ENCODE measurements around the gene BCL2L1.

BCL2L1 gene

GRCh38 chr20:31708736-31709534, 13.7 kb downstream of the BCL2L1 start:
- DNase-seq: no peak

DNA sequence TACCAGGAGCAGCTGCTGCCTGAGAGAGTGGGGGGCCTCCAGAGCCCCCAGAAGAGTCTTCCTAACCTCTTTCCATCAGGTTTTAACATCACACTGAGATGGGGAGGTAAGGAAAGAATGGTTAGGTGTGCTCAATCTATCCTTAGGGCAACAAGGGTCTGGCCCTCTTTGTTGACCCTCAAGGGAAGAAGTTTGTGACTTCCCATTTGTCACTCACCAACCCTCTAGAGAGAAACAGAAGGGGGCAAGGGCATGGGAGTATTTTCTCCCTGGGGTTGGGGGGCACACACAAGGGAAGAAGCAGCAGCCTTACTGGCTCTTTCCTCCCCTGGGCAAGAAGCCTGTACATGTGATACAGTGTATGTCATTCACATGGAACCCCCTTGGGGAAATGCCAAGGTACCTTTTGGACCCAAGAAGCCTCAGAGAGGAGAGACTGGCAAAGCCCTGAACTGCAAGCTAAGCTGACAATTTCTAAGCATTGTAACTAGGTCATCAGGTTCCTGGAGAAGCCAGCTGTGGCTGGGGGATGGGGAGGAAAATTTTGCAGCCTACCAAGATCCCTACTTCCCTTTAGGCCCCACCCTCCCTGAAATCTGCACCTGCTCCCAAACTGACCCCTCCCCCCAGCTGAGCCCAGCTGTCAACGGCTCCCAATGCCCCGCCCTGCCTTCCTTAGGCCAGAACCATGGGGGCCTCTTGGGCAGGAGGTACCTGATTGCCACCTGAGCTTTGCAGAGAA, 14.5 kb downstream of the BCL2L1 start:
- no peak for DNase-seq

- no peak for DNase-seq
Measured at GRCh38 chr20:31707258-31707615, 15.4 kb downstream of the BCL2L1 start.

DNA sequence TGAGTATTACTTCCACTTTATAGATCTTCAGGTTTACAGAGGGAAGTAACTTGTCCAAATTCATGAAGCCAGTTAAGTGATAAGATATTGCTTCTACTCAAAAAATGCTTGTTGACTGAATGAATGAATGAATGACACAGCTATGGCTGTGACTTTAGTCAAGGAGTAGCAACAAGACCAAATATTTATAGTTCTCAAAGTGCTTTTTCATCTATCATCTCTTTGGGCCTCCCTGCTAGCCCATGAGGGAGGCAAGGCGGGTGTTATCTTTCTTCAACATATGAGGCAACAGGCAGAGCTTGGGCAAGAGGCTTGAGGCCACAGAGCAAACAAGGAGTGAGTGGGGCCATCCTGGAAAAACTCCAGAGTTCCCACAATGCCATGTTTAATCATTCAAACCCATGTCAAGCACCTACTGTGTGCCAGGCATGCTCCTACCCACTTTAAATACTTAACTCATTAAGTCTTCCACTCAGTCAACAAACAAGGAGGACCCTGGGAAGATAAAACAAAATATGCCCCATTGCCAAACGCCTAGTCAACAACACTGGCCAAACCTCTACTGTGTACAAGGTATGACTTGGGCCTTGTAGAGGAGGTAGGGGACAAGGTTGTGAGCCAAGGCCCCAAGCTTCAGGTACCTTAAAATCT, 15.9 kb downstream of the BCL2L1 start:
- DNase-seq: no peak

DNA sequence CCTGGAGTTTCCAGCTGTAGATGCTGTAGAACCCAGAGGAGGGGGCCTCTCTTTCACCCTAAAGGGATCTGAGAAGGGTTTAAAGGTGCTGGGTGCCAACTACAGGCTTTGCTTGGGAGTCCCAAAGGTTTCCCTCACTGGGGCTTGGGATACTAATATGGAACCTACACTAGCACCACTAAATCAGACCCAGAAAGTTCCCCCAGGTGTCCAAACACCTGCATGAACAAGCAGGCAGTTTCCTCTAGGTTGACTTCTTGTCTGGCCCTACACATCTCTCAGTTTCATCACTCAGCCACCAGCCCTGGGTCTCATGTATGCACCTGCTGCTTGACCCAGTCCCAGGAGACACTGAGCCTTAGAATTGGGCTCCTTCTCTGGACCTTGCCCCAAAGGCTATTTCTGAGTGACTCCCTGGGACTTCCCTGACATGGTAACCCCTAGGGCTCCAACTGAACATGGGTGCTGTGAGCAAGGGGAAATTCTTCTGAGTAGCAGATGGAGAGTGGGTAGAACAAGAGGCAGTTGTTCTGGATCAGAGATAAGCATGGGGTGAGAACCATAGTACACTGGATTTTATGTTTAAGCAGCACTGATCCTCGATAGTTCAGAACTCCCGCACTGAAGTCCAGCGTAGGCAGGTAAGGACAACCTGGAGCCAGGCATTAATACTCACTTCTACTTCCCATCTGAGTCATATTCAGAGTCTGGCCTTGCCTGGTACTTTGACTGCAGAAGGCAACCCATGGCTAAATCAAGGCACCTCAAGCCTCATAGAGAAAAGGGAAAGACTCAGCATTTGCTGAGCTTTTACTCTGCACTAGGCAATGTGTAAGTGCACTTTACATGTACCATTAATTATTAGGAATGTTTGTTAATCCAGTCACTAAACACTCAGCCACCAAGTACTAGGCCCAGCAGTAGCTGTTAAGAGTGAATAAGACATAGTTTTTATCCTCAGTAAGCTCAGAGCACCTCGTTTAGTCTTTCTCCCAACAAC, 16.8 kb downstream of the BCL2L1 start:
- no peak for DNase-seq

DNA sequence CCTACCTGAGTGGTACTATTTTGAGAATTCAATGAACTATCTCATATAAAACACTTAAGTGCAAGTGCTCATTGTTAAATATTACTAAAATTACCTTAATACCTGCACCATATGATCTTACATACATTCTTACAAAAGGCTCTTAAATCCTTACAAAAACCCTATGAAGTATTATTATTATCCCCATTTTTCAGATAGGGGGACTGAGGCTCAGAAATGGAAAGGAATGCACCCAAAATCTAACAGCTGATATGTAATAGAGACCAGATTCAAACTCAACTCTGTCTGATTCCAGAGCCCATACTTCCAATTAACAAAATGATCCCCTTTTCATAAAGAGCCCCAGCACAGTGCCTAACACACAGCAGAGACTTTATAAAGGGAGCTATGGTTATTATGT, 17.5 kb downstream of the BCL2L1 start:
- DNase-seq: no peak

DNA sequence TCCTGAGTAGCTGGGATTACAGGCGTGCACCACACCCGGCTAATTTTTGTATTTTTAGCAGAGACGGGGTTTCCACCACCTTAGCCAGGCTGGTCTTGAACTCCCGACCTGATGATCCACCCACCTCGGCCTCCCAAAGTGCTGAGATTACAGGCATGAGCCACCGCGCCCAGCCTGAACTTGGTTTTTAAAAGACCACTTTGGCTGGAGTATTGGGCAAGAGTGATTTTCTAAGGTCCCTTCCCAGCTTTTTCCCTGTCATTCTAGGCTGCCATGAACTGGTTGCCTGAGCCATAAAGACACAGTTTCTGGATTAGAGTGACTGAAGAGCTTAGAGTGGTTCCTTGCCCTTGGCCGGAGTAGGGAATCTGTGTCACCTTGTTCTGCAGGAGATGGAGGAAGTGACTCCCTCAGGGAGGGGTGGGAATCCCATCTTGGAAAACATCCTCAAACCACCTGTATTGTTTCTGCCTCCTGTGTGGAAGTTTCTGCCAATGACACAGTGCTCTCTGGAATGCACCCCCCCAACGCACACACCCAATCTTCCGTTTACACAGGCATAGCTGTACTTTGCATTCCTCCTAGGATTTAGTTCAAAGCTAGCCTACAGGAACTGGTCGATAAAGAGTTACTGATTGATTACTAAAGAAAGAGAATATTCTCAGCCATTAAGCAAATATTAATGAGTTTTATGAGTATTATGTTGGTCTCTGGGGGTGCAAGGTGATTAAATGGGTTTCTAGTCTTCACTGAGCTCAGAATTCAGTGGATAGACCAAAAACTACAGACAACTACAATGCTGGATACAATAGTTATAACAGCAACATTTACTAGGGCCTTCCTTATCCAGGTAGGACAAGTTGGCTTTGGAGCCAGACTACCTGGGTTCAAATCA, 18.2 kb downstream of the BCL2L1 start:
- DNase-seq: no peak

- no peak for DNase-seq
Measured at GRCh38 chr20:31701591-31701990, 21.1 kb downstream of the BCL2L1 start.

- DNase-seq: no peak
Measured at GRCh38 chr20:31700747-31701146, 21.9 kb downstream of the BCL2L1 start.

GRCh38 chr20:31699801-31700728, 22.6 kb downstream of the BCL2L1 start:
- DNase-seq: no peak

- no peak for DNase-seq
Measured at GRCh38 chr20:31698803-31699718, 23.6 kb downstream of the BCL2L1 start.

- DNase-seq: no peak
Measured at GRCh38 chr20:31698243-31698802, 24.3 kb downstream of the BCL2L1 start.

GRCh38 chr20:31695849-31696804, 26.5 kb downstream of the BCL2L1 start:
- no peak for DNase-seq

DNA sequence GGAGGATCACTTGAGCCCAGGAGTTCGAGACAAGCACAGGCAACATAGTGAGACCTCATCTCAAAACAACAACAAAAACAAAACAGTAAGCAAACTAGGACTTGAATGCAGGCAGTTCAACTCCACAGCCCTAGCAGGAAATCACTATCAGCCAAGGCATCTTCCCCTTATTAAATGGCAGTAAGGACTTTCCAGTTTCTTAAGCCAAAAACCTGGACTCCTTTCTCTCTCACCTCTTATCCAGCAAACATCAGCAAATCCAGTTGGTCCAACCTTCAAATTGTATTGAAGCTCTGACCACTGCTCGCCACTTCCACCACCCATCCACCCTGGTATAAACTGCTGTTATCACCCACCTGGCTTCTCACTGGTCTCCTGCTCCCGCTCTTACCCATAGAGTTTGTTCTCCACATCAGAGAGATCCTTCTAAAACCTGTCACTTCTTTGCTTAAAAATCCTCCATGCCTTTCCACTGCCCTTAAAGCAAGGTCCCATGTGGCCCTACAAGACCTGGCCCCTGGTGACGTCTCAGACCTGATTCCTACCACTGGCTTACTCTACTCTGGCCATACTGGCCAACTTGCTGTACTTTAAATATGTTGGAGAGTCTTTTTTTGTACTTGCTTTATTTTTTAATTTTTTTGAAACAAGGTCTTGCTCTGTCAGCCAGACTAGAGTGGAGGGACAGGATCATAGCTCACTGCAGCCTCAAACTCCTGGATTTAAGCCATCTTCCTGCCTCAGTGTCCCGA, 27.6 kb downstream of the BCL2L1 start:
- DNase-seq: no peak

GRCh38 chr20:31693987-31694661, 28.5 kb downstream of the BCL2L1 start:
- no peak for DNase-seq

DNA sequence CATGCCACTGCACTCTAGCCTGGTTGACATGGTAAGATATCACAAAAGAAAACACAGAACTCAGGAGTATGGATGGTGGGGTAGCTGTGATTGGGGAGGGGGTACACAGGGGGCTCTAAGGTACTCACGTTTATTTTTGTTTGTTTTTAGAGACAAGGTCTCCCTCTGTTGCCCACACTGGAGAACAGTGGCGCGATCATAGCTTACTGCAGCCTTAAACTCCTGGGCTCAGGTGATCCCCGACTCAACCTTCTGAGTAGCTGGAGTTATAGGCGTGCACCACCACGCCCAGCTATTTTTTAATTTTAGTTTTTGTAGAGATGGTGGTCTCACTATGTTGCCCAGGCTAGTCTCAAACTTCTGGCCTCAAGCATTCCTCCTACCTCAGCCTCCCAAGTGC, 29.3 kb downstream of the BCL2L1 start:
- no peak for DNase-seq

Data from stimulated activated naive CD4-positive, alpha-beta T cell treated with Interleukin-2 at 50 U/mL for 16 hours (primary cell).